OCI-LY7 (cell line): ENCODE data around the gene PRKAB2. TPM values are rescaled to one million over a fixed set of nuclear protein-coding genes. Genes with fewer than 3 reads are reported as not detected.

ENCODE experiments used
- BruUV-seq: library from RNA; stranded (reverse); fragments of 400-500 nt; replicated peaks from 2 replicates; lab custom pipeline; 2021; lab: Mats Ljungman, UMichigan
- CTCF ChIA-PET: fragments of 300-600 bp; sonication (Branson Sonifier 250); formaldehyde crosslinking; loops from one replicate; lab custom pipeline; 2022; ENCODE audit warnings: antibody characterized with exemption; ENCODE audit not compliant: unreplicated experiment; lab: Charles Lee
- POLR2A ChIA-PET: fragments of 300-600 bp; sonication (Branson Sonifier 250); formaldehyde crosslinking; loops from one replicate; lab custom pipeline; 2022; ENCODE audit warnings: antibody characterized with exemption; lab: Charles Lee
- DNase-seq: peaks from one replicate; pipeline ENCODE4 v3.0.0-alpha.2; 2015; ENCODE audit warnings: low spot score
- H2AFZ ChIP-seq: fragments of 200-600 bp; sonication (generic), shearing (Covaris generic); 2 replicates; pipeline ENCODE4 v1.6.1; 2014; ENCODE audit warnings: mild to moderate bottlenecking, antibody characterized with exemption, low read length, moderate library complexity
- H3K27ac ChIP-seq: fragments of 200-600 bp; sonication (generic); 2 replicates; pipeline ENCODE4 v1.5.1; 2014; ENCODE audit warnings: mixed run types, low read depth, mild to moderate bottlenecking, moderate library complexity, low read length, inconsistent platforms; ENCODE audit not compliant: poor library complexity, severe bottlenecking
- H3K36me3 ChIP-seq: fragments of 200-600 bp; sonication (generic); 2 replicates; pipeline ENCODE4 v1.6.1; 2014; ENCODE audit warnings: mild to moderate bottlenecking, antibody characterized with exemption, low read length, moderate library complexity, mixed read lengths; ENCODE audit not compliant: insufficient read depth
- H3K4me1 ChIP-seq: fragments of 200-600 bp; sonication (generic); 2 replicates; pipeline ENCODE4 v1.5.1; 2014; ENCODE audit warnings: mild to moderate bottlenecking, low read length; ENCODE audit not compliant: insufficient read depth, poor library complexity, severe bottlenecking
- H3K4me2 ChIP-seq: fragments of 200-600 bp; sonication (generic); 2 replicates; pipeline ENCODE4 v1.6.1; 2014; ENCODE audit warnings: mild to moderate bottlenecking, low read length
- H3K4me3 ChIP-seq: fragments of 200-600 bp; sonication (generic); 2 replicates; pipeline ENCODE4 v1.5.1; 2014; ENCODE audit warnings: mild to moderate bottlenecking, low read depth, low read length; ENCODE audit not compliant: poor library complexity, severe bottlenecking
- H3K79me2 ChIP-seq: fragments of 200-600 bp; sonication (generic); 2 replicates; pipeline ENCODE4 v1.6.1; 2016; ENCODE audit warnings: low read depth, mild to moderate bottlenecking, low read length, moderate library complexity, mixed read lengths; ENCODE audit not compliant: insufficient read depth
- H3K9me2 ChIP-seq: fragments of 200-600 bp; sonication (generic); 2 replicates; pipeline ENCODE4 v1.6.1; 2016; ENCODE audit warnings: mild to moderate bottlenecking, low read length, mixed read lengths; ENCODE audit not compliant: insufficient read depth
- H3K9me3 ChIP-seq: fragments of 200-600 bp; sonication (generic); 2 replicates; pipeline ENCODE4 v1.6.1; 2014; ENCODE audit warnings: mild to moderate bottlenecking, mixed run types, low read length, mixed read lengths
- H4K20me1 ChIP-seq: fragments of 200-600 bp; sonication (generic); 2 replicates; pipeline ENCODE4 v1.6.1; 2014; ENCODE audit warnings: mild to moderate bottlenecking, antibody characterized with exemption, low read length, moderate library complexity, mixed read lengths; ENCODE audit not compliant: insufficient read depth
- EZH2phosphoT487 ChIP-seq: fragments of 200-600 bp; sonication (generic); IDR thresholded peaks from 2 replicates; pipeline ENCODE4 v1.6.1; 2018; ENCODE audit warnings: low read depth, borderline replicate concordance, mild to moderate bottlenecking, mixed run types, antibody characterized with exemption, low read length, moderate library complexity, mixed read lengths
- intact Hi-C: fragments of 100-400 bp; cut with micrococcal nuclease; formaldehyde crosslinking; loops from one replicate; pipeline ENCODE4 v1.10.0; 2022; ENCODE audit not compliant: unreplicated experiment
- total RNA-seq, 2 experiments: library from RNA; depleted of rRNA in 1 of 2; stranded (reverse); fragments of >200 nt in 1 of 2; shearing (Covaris generic) in 1 of 2; gene quantifications; 2 replicates each; pipeline ENCODE4 v1.2.3, GENCODE V29; 2014 to 2022
- TF ChIP-seq, protein P1 (sequence below): fragments of 200-600 bp; sonication (generic); conservative IDR thresholded peaks from 2 replicates; pipeline ENCODE4 v1.5.1; 2014; ENCODE audit warnings: mild to moderate bottlenecking, antibody characterized with exemption, low read length, moderate library complexity, mixed read lengths

Gene PRKAB2
- total RNA-seq, 2 experiments from 2014 or later: 11.6 to 17.4 TPM

DNA sequence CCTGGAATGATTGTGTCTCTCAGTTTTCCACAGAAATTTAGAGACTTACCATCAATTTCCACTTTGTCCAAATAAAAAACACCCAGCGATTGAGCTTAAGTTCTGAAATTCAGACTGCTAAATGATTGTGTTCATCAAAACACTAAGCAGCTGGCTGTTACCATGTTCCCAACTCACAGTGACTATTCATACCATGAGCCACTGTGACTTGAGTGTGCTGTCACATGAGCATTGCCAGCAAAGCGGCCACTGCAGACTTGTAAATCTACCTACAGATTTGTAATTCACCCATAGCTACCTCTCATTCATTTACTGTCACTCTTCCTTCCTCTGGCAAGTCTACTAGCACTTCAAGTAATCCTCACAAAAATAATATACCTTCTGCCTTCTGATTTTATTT lies 17.2 kb upstream of the PRKAB2 start:
- Histone ChIP-seq H3K9me3 (no peaks in the 10 kb centered on the region), H3K9me2 (no peaks in the 10 kb centered on the region), H3K4me1 (no peaks in the 10 kb centered on the region), H3K36me3 (no peaks in the 10 kb centered on the region), H3K4me3 (no peak overlapping the region), H3K79me2 (no peaks in the 10 kb centered on the region), H4K20me1 (no peaks in the 10 kb centered on the region), H2AFZ (no peak overlapping the region), H3K27ac (no peak overlapping the region), H3K4me2 (no peak overlapping the region)
- no TSS peak for BruUV-seq
- intact Hi-C loops: no loop called here
- POLR2A ChIA-PET: no interaction called here
- DNase-seq: no peak
- no peak for TF ChIP-seq EZH2phosphoT487
- TF ChIP-seq, protein P1, sequence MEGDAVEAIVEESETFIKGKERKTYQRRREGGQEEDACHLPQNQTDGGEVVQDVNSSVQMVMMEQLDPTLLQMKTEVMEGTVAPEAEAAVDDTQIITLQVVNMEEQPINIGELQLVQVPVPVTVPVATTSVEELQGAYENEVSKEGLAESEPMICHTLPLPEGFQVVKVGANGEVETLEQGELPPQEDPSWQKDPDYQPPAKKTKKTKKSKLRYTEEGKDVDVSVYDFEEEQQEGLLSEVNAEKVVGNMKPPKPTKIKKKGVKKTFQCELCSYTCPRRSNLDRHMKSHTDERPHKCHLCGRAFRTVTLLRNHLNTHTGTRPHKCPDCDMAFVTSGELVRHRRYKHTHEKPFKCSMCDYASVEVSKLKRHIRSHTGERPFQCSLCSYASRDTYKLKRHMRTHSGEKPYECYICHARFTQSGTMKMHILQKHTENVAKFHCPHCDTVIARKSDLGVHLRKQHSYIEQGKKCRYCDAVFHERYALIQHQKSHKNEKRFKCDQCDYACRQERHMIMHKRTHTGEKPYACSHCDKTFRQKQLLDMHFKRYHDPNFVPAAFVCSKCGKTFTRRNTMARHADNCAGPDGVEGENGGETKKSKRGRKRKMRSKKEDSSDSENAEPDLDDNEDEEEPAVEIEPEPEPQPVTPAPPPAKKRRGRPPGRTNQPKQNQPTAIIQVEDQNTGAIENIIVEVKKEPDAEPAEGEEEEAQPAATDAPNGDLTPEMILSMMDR: no peak
- CTCF ChIA-PET: no interaction called here

DNA sequence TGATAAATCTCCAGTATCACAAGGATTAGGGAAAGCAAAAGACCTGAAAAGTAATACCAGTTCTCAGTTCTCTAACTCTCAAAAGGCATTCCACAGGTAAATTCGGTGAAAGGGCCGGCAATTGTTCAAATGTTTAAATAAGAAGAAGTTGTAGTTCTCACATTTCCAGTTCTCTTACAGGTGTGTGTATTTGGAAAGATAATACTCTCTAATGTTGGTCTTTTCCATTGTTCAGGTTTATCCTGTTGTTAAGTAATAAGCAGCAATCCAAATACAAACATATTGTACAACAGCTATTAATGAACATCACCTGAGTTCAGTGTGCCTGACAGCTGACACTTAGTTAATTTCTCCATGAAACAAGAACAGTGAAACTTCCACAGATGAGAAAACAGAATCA lies 13.2 kb upstream of the PRKAB2 start:
- Histone ChIP-seq H3K4me1 (no peaks in the 10 kb centered on the region), H3K27ac (no peak overlapping the region), H3K79me2 (no peaks in the 10 kb centered on the region), H3K9me2 (no peaks in the 10 kb centered on the region), H3K36me3 (no peaks in the 10 kb centered on the region), H3K4me3 (no peak overlapping the region), H3K4me2 (no peak overlapping the region), H2AFZ (no peak overlapping the region), H4K20me1 (no peaks in the 10 kb centered on the region), H3K9me3 (no peaks in the 10 kb centered on the region)
- no peak for TF ChIP-seq EZH2phosphoT487
- TF ChIP-seq, protein P1: no peak
- intact Hi-C loops: no loop called here
- CTCF ChIA-PET: no interaction called here
- POLR2A ChIA-PET: no interaction called here
- no TSS peak for BruUV-seq
- DNase-seq: no peak

GRCh38 chr1:147177611-147178380 lies 5.5 kb upstream of the PRKAB2 start:
- H3K36me3 ChIP-seq: no peaks in the 10 kb centered on the region
- ChIA-PET POLR2A (interaction anchor here (0.5 kb wide), 1 partner anchor 135 kb away, joined by 3 read pairs; no protein-coding TSS in a partner anchor), CTCF (no interaction called here)
- DNase-seq: no peak
- H3K4me3 ChIP-seq: no peak overlapping the region
- H2AFZ ChIP-seq: no peak overlapping the region
- no peaks in the 10 kb centered on the region for H4K20me1 ChIP-seq
- no peaks in the 10 kb centered on the region for H3K9me3 ChIP-seq
- no peaks in the 10 kb centered on the region for H3K9me2 ChIP-seq
- no peak overlapping the region for H3K4me2 ChIP-seq
- TF ChIP-seq, protein P1: no peak
- TF ChIP-seq EZH2phosphoT487: no peak
- no peak overlapping the region for H3K27ac ChIP-seq
- H3K79me2 ChIP-seq: no peaks in the 10 kb centered on the region
- no TSS peak for BruUV-seq
- intact Hi-C loops: no loop called here
- H3K4me1 ChIP-seq: peaks cover 11% of the 10 kb centered on the region
